Fibroblast of skin of left biceps (primary cell): ENCODE results near the gene LINC01488.

Experiments used
- DNase-seq, 2 experiments: peaks; one replicate each; pipeline ENCODE4 v3.0.0-alpha.2; 2013; ENCODE audit warnings: low read depth in 2 of 2

The LINC01488 gene

GRCh38 chr11:69479591-69480271, 1.7 kb upstream of the LINC01488 start:
- DNase-seq, result no peak

- no peak for DNase-seq
These were observed 693 bp upstream of the LINC01488 start for GRCh38 chr11:69480547-69481392.

- DNase-seq, result no peak
These were observed 859 bp downstream of the LINC01488 start for GRCh38 chr11:69482322-69482721.

DNA sequence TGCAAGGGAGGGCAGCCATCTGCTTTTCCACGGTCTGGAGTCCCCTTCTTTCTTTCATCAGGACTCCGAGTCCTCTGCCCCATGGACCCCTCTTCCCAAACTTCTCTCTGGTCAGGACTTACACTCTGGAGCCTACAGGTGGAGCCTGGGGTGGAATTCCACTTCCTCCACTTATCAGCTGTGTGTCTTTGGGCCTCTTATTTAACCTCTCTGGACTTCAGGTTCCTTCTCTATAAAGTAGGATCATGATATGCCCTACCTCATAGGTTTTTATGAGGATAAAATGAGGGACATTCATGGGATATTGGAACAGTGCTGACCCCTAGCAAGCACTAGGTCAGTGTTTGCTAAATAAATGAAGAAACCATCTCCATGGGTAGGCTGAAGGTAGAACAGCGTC, 1.7 kb downstream of the LINC01488 start:
- no peak for DNase-seq

- DNase-seq, result no peak
These were observed 2.4 kb downstream of the LINC01488 start for GRCh38 chr11:69483691-69484426.

GRCh38 chr11:69484427-69485259, 3.2 kb downstream of the LINC01488 start:
- no peak for DNase-seq

GRCh38 chr11:69485337-69486041, 4.0 kb downstream of the LINC01488 start:
- no peak for DNase-seq

- DNase-seq, result no peak
These were observed 4.8 kb downstream of the LINC01488 start for GRCh38 chr11:69486056-69486772.

DNA sequence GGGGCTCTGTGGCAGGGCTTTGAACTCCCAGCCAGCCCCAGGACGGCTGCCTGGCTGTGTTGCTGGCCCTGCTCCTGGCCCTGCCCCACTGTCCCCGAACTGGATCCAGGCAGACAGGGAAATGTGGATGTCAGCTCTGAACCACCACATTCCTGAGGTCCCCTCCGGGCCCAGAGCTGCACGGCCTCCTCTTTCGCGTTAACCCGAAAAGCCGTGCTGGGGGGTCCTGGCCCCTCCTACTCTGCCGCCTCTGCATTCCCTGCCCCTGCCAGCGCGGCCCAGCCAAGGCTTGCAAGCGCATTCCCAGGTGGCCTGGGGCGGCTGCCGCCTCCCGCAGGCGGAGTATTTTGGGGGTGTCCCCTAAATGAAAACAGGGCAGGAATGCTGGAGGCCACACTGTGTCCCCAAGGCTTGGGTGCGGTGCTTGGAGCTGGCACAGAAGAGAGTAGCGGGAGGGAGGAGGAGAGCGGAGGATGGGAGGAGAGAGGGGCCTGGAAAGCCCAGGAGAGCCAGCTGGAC, 5.4 kb downstream of the LINC01488 start:
- DNase-seq, result no peak

- DNase-seq, result no peak
These were observed 5.9 kb downstream of the LINC01488 start for GRCh38 chr11:69487391-69487790.

DNA sequence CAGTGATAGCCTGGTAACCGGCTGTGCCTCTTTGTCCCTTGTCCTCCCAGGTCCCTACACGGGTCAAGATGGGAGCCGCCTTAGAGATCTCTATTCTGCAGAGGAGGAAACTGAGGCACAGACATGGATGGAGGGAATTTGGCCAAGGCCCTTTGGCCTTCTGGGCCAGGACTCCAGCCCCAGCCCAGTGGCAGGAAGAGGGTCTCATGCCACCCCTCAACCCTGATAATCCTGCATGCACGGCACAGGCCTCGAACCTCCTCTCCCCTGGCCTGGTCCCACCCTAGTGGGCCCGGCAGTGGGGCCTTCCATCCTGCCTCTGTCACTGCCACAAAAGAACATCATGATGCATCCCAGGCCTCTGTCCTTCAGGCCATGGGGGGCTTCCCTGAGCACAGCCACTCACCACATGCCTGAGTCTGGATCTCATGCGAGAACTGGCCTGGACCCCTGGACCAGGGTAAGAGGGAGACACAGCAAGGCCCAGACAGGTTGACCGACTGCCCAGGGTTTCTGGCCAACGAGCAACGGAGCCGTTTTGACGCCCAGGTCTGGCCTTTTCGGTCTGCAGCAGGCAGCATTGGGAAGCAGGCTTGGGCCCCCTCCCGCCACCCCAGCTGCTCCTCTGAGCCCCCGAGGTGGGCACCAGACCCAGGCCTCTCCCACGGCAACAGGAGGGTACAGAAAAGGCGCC, 6.5 kb downstream of the LINC01488 start:
- DNase-seq, result no peak

GRCh38 chr11:69488543-69488940, 7.1 kb downstream of the LINC01488 start:
- no peak for DNase-seq

GRCh38 chr11:69489031-69489745, 7.7 kb downstream of the LINC01488 start:
- DNase-seq, result no peak

DNA sequence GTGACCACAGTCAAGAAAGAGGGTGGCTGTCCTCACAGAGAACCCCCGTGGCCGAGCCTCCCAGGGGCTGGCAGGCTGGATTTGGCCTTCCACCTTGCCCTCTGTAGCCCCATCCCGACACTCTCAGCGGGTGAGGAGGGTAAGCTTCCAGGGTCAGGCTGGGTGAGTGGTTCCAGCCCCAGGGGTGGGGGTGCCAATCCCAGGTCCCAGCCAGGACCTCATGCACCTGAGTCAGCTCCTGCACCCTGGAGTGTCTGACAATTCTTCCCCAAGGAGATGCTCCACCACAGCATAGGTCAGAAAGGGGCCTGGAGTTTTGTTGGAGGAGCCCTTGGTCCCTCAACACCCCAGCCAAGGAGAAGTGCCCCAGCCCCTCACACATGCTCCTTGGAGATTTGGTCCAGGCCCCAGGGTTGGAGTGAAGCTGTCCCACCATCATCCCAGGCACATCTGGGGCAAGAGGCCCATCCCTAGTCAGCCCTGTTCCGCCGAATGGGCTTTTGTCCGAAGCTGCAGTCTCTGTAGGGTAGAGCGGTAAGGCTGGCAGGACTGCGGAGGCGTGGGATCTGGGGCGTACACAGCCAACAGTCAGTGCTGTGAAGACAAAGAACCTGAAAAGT, 8.4 kb downstream of the LINC01488 start:
- DNase-seq, result no peak

- DNase-seq, result no peak
These were observed 9.1 kb downstream of the LINC01488 start for GRCh38 chr11:69490516-69490915.

DNA sequence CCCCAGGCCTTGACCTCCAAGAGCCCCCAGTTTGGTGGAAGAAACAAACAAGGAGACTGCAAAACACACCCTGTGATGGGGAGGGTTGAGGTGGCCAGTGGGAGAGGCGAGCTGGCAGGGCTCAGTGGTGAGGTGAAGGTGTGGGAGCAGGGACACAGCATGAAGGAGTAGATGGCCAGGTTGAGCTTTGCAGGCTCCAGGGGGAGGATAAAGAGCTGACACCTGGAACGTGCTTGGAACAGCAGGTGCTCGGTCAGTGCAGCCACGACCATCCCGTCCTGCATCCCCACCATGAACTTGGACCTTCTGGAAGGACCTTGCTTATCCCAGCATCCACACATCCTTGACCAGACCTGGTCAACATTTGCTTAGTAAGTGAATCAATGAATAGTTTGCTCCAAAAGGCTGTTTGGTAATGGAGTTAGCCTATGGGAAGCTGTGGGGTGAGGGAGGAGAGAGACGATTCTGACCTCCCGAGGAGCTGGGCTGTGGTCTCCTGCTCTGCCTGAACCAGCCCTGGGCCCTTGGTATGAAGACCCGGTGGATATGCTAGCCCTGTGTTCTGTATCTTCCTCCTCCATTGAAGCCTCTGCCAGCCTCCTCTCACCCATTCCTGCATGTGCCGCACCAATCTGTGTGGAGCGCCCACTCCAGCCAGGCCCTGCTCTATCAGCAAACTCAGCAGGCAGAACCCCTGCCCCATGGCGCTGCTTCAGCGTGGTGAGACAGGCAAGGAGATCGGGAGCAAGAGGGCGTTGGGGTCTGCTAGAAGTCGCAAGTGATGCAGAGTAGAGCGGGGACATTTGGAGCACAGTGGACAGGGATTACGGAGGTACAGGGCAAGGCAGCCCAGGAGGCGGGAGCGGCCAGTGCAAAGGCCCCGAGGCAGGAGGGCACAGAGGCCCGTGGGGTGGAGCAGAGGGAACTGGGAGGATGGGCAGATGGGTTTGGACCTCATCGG, 9.9 kb downstream of the LINC01488 start:
- DNase-seq, result no peak
